ENCODE measurements around the gene CERS6. TPM values are rescaled to one million over a fixed set of nuclear protein-coding genes. Genes with fewer than 3 reads are reported as not detected.

Gene CERS6
- polyA plus RNA-seq, 6 donors from 2014 or later = 5.8 to 11.9 (median 9.1) TPM

DNA sequence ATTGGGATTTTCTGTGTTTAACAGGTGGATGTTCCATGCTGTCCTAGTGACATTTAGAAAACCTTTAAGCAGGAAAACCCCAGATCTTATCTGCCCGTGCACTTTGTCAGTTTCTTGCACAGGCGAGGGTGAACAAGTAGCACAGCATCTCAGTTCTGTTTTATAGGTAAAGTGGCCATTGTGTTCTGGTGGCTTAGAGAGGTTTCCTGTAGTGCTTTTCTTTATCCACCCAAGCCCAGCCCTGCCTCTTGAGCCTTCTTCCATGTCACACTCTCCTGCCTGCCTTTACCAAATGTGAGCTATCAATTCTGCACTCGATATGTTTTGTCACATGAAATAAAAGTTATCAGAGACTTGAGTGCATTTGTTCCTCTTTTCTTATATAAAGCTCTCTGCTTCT is 211.1 kb downstream of the CERS6 start:
- ATAC-seq (ENCODE audit: low read depth in 2 of 2) = no peak
- Mint-ChIP-seq H3K4me1 (peaks cover 0 to 3% (median 3%) of the 10 kb centered on the region in 3 donors), H3K9me3 (no peaks in the 10 kb centered on the region), H3K36me3 (no peaks in the 10 kb centered on the region), H3K27me3 (no peaks in the 10 kb centered on the region), H3K27ac (peak overlapping the region in 1 of 6 donors; percentile 27), H3K4me3 (no peak overlapping the region)
- DNase-seq = no peak

DNA sequence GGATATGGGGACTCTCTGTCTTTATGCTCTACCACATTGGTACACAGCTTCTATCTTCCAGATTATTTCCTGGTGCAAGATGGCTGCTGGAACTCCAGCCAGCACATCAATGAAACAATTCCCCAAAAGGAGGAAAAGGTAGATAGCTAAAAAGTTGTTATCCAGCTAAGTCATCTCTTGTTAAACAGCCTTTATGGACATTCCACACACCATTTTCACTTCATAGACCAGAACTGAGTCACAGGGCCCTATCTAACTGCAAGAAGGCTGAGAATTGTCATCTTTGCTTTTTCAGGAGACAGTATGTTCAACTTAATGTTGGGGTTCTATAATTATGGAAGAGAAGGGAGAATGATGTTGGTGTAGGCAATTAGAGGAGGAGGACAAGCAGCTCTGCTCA is 213.1 kb downstream of the CERS6 start:
- no peaks in the 10 kb centered on the region for H3K9me3 Mint-ChIP-seq
- H3K36me3 Mint-ChIP-seq = no peaks in the 10 kb centered on the region
- no peaks in the 10 kb centered on the region for H3K27me3 Mint-ChIP-seq
- peaks cover 0 to 3% (median 1%) of the 10 kb centered on the region in 3 donors for H3K4me1 Mint-ChIP-seq
- ATAC-seq (ENCODE audit: low read depth in 2 of 2) = no peak
- no peak overlapping the region for H3K4me3 Mint-ChIP-seq
- DNase-seq = no peak
- peak overlapping the region in 1 of 6 donors; percentile 45 for H3K27ac Mint-ChIP-seq

DNA sequence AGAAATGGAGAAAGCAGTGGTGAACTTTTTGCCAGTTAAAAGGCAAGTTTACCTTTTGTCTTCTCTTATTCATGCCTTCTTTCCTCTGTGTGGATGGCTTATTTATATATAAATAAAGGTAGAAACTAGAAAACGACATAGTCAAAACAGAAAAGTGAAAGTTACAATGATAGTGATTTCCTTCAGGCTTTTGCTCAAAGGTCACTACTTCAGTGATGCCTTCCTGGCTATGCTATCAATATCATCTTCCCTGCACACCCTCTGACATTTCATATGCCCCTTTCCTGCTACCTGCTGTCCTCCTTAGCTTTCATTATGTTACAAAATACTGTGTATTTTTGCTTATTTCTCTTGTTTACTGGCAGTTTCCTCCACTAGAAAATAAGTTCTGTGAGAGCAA is 214.4 kb downstream of the CERS6 start:
- ATAC-seq (ENCODE audit: low read depth in 2 of 2) = no peak
- no peaks in the 10 kb centered on the region for H3K27me3 Mint-ChIP-seq
- DNase-seq = no peak
- no peaks in the 10 kb centered on the region for H3K36me3 Mint-ChIP-seq
- H3K9me3 Mint-ChIP-seq = no peaks in the 10 kb centered on the region
- peaks cover 0 to 1% (median 0%) of the 10 kb centered on the region in 3 donors for H3K4me1 Mint-ChIP-seq
- peak overlapping the region in 2 of 6 donors; percentile 7 to 68 for H3K27ac Mint-ChIP-seq
- H3K4me3 Mint-ChIP-seq = no peak overlapping the region

GRCh38 chr2:168671932-168672331 is 215.9 kb downstream of the CERS6 start:
- Mint-ChIP-seq H3K27ac (no peak overlapping the region), H3K4me1 (no peaks in the 10 kb centered on the region), H3K4me3 (no peak overlapping the region), H3K27me3 (no peaks in the 10 kb centered on the region), H3K36me3 (no peaks in the 10 kb centered on the region), H3K9me3 (no peaks in the 10 kb centered on the region)
- DNase-seq (no peak), ATAC-seq (ENCODE audit: low read depth in 2 of 2) (no peak)

- Mint-ChIP-seq H3K4me3 (no peak overlapping the region), H3K4me1 (no peaks in the 10 kb centered on the region), H3K9me3 (no peaks in the 10 kb centered on the region), H3K27ac (no peak overlapping the region), H3K27me3 (no peaks in the 10 kb centered on the region), H3K36me3 (peaks cover 0 to 4% of the 10 kb centered on the region in 2 donors)
- ATAC-seq (ENCODE audit: low read depth in 2 of 2) (no peak), DNase-seq (no peak)
Observed at GRCh38 chr2:168673265-168674189, 217.5 kb downstream of the CERS6 start.

DNA sequence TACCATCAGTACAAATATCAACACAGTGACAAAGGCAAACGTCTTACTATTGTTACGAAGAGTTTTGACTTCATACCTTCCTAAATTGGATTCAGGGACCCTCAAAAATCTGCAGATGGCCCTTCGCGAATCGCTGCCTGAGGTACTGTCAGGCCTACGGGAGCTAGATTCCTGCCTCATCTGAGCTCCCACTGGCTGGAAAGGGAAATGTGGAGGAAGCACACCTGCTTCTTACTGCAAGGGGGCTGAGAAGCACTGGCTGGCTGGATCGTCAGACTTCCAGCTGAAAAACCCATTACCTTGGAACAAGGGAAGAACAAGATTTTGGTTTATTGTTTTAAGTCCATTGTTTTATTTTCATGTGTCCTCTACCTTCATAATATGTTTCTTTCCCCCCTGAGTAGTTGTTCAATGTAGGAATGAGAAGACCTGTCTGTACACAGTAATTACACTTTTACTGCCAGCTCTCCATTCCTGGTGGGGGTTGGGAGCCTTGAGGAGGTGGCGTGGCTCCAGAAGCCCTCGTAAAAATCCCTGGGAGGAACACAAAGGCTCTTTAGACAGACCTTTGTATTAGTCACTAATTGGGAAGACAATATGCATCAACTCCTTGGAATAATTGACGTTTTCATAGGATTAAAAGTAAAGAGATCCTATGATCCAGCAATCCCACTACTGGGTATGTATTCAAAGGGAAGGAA is 222.2 kb downstream of the CERS6 start:
- H3K27me3 Mint-ChIP-seq = no peaks in the 10 kb centered on the region
- ATAC-seq (ENCODE audit: low read depth in 2 of 2) = no peak
- no peaks in the 10 kb centered on the region for H3K4me1 Mint-ChIP-seq
- H3K27ac Mint-ChIP-seq = no peak overlapping the region
- DNase-seq = no peak
- H3K36me3 Mint-ChIP-seq = peaks cover 0 to 4% of the 10 kb centered on the region in 2 donors
- H3K9me3 Mint-ChIP-seq = no peaks in the 10 kb centered on the region
- no peak overlapping the region for H3K4me3 Mint-ChIP-seq

- H3K27ac Mint-ChIP-seq = no peak overlapping the region
Observed at GRCh38 chr2:168679081-168679480, 223.0 kb downstream of the CERS6 start.

DNA sequence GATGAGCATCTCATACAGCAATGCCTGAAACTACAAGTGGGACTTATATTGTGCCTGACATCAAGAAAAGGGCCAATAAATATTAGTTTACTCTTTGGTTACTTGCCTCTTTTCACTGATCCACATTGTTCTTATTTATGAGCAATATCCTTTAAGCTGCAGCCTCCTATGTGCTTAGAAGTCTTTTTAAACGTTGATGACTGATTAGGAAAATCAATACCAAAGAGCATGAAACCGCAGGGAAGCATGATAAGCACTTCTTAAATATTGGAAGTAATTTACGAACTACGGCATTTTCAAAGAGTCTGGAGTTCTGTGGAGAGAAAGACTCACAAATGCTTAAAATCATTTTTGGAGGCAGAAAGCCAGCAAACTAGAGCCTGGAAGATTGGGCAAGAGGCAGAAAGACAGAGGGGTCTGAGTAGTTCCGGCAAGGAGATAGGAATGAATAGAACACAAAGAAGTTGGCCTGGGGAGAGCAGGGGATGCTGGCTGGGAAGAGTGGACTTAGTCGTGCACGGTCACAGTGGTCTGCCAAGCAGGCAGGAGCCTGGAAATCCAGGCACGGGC is 223.8 kb downstream of the CERS6 start:
- H3K9me3 Mint-ChIP-seq = no peaks in the 10 kb centered on the region
- H3K4me1 Mint-ChIP-seq = no peaks in the 10 kb centered on the region
- H3K27me3 Mint-ChIP-seq = no peaks in the 10 kb centered on the region
- peaks cover 0 to 4% of the 10 kb centered on the region in 2 donors for H3K36me3 Mint-ChIP-seq
- H3K4me3 Mint-ChIP-seq = no peak overlapping the region
- DNase-seq (no peak), ATAC-seq (ENCODE audit: low read depth in 2 of 2) (no peak)
- H3K27ac Mint-ChIP-seq = peak overlapping the region in 1 of 6 donors; percentile 15

More at GRCh38 chr2:168679081-168679480, 223.0 kb downstream of the CERS6 start:
- ATAC-seq (ENCODE audit: low read depth in 2 of 2) = no peak
- no peak overlapping the region for H3K4me3 Mint-ChIP-seq
- H3K27me3 Mint-ChIP-seq = no peaks in the 10 kb centered on the region
- no peaks in the 10 kb centered on the region for H3K9me3 Mint-ChIP-seq
- peaks cover 0 to 4% of the 10 kb centered on the region in 2 donors for H3K36me3 Mint-ChIP-seq
- DNase-seq = no peak
- no peaks in the 10 kb centered on the region for H3K4me1 Mint-ChIP-seq

- Mint-ChIP-seq H3K4me3 (no peak overlapping the region), H3K27me3 (no peaks in the 10 kb centered on the region), H3K4me1 (no peaks in the 10 kb centered on the region), H3K27ac (no peak overlapping the region), H3K9me3 (no peaks in the 10 kb centered on the region), H3K36me3 (no peaks in the 10 kb centered on the region)
- ATAC-seq (ENCODE audit: low read depth in 2 of 2) (no peak), DNase-seq (no peak)
Observed at GRCh38 chr2:168683996-168684395, 227.9 kb downstream of the CERS6 start.

DNA sequence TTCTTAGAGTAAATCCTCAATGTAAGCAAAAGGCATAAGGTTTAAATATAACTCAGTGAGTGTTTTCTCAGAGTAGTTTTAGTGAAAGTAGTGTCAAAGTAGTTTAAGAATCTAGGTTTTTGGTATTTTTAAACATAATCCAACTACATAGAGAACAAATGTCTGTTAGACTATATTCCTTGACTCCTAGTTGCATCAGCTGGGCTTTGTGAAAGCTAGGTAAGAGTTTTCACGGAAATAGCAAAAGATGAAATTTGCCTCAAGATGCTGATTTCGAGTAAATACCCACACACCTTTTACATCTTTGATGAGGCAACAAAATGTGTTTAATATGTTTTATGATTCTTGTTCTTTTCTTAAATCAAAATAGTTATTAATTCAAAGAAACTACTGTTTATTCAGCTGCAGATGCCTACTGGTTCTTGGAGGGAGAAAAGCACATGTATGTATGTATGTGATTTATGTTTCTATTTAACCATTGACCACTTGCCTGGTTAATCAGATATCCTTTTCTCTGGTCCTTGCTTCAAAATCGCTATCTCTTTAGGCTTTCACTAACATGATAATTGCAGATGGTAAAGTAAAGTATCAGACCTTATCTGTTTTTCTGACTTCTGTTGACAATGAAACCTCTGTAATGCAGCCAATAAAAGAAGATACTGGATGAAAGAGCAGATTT is 229.0 kb downstream of the CERS6 start:
- ATAC-seq (ENCODE audit: low read depth in 2 of 2) (no peak), DNase-seq (no peak)
- no peaks in the 10 kb centered on the region for H3K4me1 Mint-ChIP-seq
- no peaks in the 10 kb centered on the region for H3K27me3 Mint-ChIP-seq
- peak overlapping the region in 1 of 6 donors; percentile 24 for H3K27ac Mint-ChIP-seq
- no peak overlapping the region for H3K4me3 Mint-ChIP-seq
- no peaks in the 10 kb centered on the region for H3K36me3 Mint-ChIP-seq
- H3K9me3 Mint-ChIP-seq = no peaks in the 10 kb centered on the region

GRCh38 chr2:168685600-168686451 is 229.8 kb downstream of the CERS6 start:
- H3K27ac Mint-ChIP-seq = peak overlapping the region in 1 of 6 donors; percentile 24
- H3K36me3 Mint-ChIP-seq = no peaks in the 10 kb centered on the region
- DNase-seq = no peak
- H3K9me3 Mint-ChIP-seq = no peaks in the 10 kb centered on the region
- H3K27me3 Mint-ChIP-seq = no peaks in the 10 kb centered on the region
- no peak for ATAC-seq (ENCODE audit: low read depth in 2 of 2)
- H3K4me3 Mint-ChIP-seq = peak overlapping the region in 1 of 8 donors; percentile 26
- no peaks in the 10 kb centered on the region for H3K4me1 Mint-ChIP-seq

GRCh38 chr2:168686452-168687191 is 230.6 kb downstream of the CERS6 start:
- DNase-seq (no peak), ATAC-seq (ENCODE audit: low read depth in 2 of 2) (no peak)
- no peak overlapping the region for H3K4me3 Mint-ChIP-seq
- H3K9me3 Mint-ChIP-seq = no peaks in the 10 kb centered on the region
- no peaks in the 10 kb centered on the region for H3K27me3 Mint-ChIP-seq
- no peak overlapping the region for H3K27ac Mint-ChIP-seq
- H3K4me1 Mint-ChIP-seq = no peaks in the 10 kb centered on the region
- H3K36me3 Mint-ChIP-seq = peaks cover 0 to 4% of the 10 kb centered on the region in 2 donors

Measured in naive B cell (primary cell).